Hepatocyte (in vitro differentiated cells): ENCODE results near the gene CACNA1C. TPM values are rescaled to one million over a fixed set of nuclear protein-coding genes. Genes with fewer than 3 reads are reported as not detected.

Experiments used
- DNase-seq: peaks from one replicate; pipeline ENCODE4 v3.0.0-alpha.2; 2016; ENCODE audit warnings: low spot score
- H2AFZ ChIP-seq: fragments of 200-600 bp; sonication (generic); 2 replicates; pipeline ENCODE4 v1.6.0; 2016; ENCODE audit warnings: antibody characterized with exemption, mild to moderate bottlenecking
- H3K27ac ChIP-seq: fragments of 200-600 bp; sonication (generic); 2 replicates; pipeline ENCODE4 v1.5.1; 2016; ENCODE audit warnings: mild to moderate bottlenecking
- H3K27me3 ChIP-seq: fragments of 200-600 bp; sonication (generic); 2 replicates; pipeline ENCODE4 v1.6.1; 2016
- H3K36me3 ChIP-seq: fragments of 200-600 bp; sonication (generic); replicated peaks from 2 replicates; pipeline ENCODE4 v1.5.1; 2016; ENCODE audit warnings: low read depth; ENCODE audit not compliant: insufficient read depth
- H3K4me1 ChIP-seq: fragments of 200-600 bp; sonication (generic); 2 replicates; pipeline ENCODE4 v1.5.1; 2016; ENCODE audit warnings: mild to moderate bottlenecking, moderate library complexity; ENCODE audit not compliant: insufficient read depth
- H3K4me2 ChIP-seq: fragments of 200-600 bp; sonication (generic); 2 replicates; pipeline ENCODE4 v1.6.0; 2016
- H3K4me3 ChIP-seq: fragments of 200-600 bp; sonication (generic); 2 replicates; pipeline ENCODE4 v1.5.1; 2016; ENCODE audit warnings: mild to moderate bottlenecking
- H3K79me2 ChIP-seq: fragments of 200-600 bp; sonication (generic); 2 replicates; pipeline ENCODE4 v1.6.0; 2017; ENCODE audit warnings: mild to moderate bottlenecking
- H3K9me2 ChIP-seq: fragments of 200-600 bp; sonication (generic); replicated peaks from 2 replicates; pipeline ENCODE4 v1.6.0; 2017; ENCODE audit warnings: mild to moderate bottlenecking; ENCODE audit not compliant: insufficient read depth
- H3K9me3 ChIP-seq: fragments of 200-600 bp; sonication (generic); 2 replicates; pipeline ENCODE4 v1.5.1; 2016; ENCODE audit warnings: low read depth, mild to moderate bottlenecking
- H4K20me1 ChIP-seq: fragments of 200-600 bp; sonication (generic); 2 replicates; pipeline ENCODE4 v1.6.0; 2016; ENCODE audit warnings: mild to moderate bottlenecking; ENCODE audit not compliant: insufficient read depth, poor library complexity, severe bottlenecking
- CTCF ChIP-seq: fragments of 200-600 bp; sonication (generic); IDR thresholded peaks from 2 replicates; pipeline ENCODE4 v1.5.1; 2016; ENCODE audit warnings: antibody characterized with exemption, mild to moderate bottlenecking; ENCODE audit not compliant: poor library complexity
- EZH2 ChIP-seq: fragments of 200-600 bp; sonication (generic); IDR thresholded peaks from 2 replicates; pipeline ENCODE4 v1.6.1; 2016; ENCODE audit warnings: antibody characterized with exemption, mild to moderate bottlenecking, borderline replicate concordance
- EZH2phosphoT487 ChIP-seq: fragments of 200-600 bp; sonication (generic); IDR thresholded peaks from one replicate; pipeline ENCODE4 v1.6.1; 2018; ENCODE audit warnings: antibody characterized with exemption, mild to moderate bottlenecking, low read depth, moderate library complexity; ENCODE audit not compliant: unreplicated experiment, severe bottlenecking
- WGBS: methylation state at CpG from one replicate; pipeline ENCODE4 v1.1.6; 2016; ENCODE audit warnings: low lambda C conversion rate; ENCODE audit errors: missing lambda C conversion rate; 5-methylcytosine and 5-hydroxymethylcytosine counted together
- polyA plus RNA-seq: library from polyadenylated mRNA; unstranded; fragments of >200 nt; fragmentation: Nextera tagmentation; extraction: Ambion mirVana; gene quantifications from 2 replicates; pipeline ENCODE4 v1.2.1, GENCODE V29; 2016
- total RNA-seq: library from RNA; depleted of rRNA; stranded (reverse); fragments of >200 nt; gene quantifications from 2 replicates; pipeline ENCODE4 v1.2.3, GENCODE V29; 2014

Gene CACNA1C
- total and polyA plus RNA-seq, 2 experiments from 2014 or later: 3.2 to 4.0 TPM

- Histone ChIP-seq H3K4me1 (peaks cover 8% of the 10 kb centered on the region), H3K27me3 (no peaks in the 10 kb centered on the region), H3K9me2 (no peaks in the 10 kb centered on the region), H3K4me2 (no peak overlapping the region), H2AFZ (no peak overlapping the region), H3K79me2 (no peaks in the 10 kb centered on the region), H3K27ac (no peak overlapping the region), H4K20me1 (no peaks in the 10 kb centered on the region), H3K9me3 (no peaks in the 10 kb centered on the region), H3K4me3 (no peak overlapping the region), H3K36me3 (no peaks in the 10 kb centered on the region)
- DNase-seq: no peak
- TF ChIP-seq EZH2phosphoT487 (no peak), CTCF (no peak), EZH2 (no peak)
- 81% methylated on average over 11 of the region's 11 CpGs for WGBS
Observed at GRCh38 chr12:2397356-2398045, 344.7 kb downstream of the CACNA1C start.

GRCh38 chr12:2401040-2401439 lies 348.3 kb downstream of the CACNA1C start:
- no peak for DNase-seq
- Histone ChIP-seq H3K36me3 (no peaks in the 10 kb centered on the region), H3K4me1 (peaks cover 8% of the 10 kb centered on the region), H2AFZ (no peak overlapping the region), H3K4me3 (no peak overlapping the region), H4K20me1 (no peaks in the 10 kb centered on the region), H3K4me2 (no peak overlapping the region), H3K27me3 (no peaks in the 10 kb centered on the region), H3K79me2 (no peaks in the 10 kb centered on the region), H3K27ac (no peak overlapping the region), H3K9me2 (no peaks in the 10 kb centered on the region), H3K9me3 (no peaks in the 10 kb centered on the region)
- TF ChIP-seq EZH2phosphoT487 (no peak), EZH2 (no peak), CTCF (no peak)
- WGBS: 85% methylated on average over 2 of the region's 2 CpGs

GRCh38 chr12:2402073-2402579 lies 349.3 kb downstream of the CACNA1C start:
- no peaks in the 10 kb centered on the region for H3K36me3 ChIP-seq
- no peak overlapping the region for H2AFZ ChIP-seq
- peaks cover 5% of the 10 kb centered on the region for H3K4me1 ChIP-seq
- no peak overlapping the region for H3K4me2 ChIP-seq
- H4K20me1 ChIP-seq: no peaks in the 10 kb centered on the region
- H3K9me2 ChIP-seq: no peaks in the 10 kb centered on the region
- no peaks in the 10 kb centered on the region for H3K27me3 ChIP-seq
- DNase-seq: no peak
- TF ChIP-seq EZH2phosphoT487: no peak
- TF ChIP-seq CTCF: no peak
- no peak for TF ChIP-seq EZH2
- no peak overlapping the region for H3K4me3 ChIP-seq
- H3K27ac ChIP-seq: no peak overlapping the region
- no peaks in the 10 kb centered on the region for H3K79me2 ChIP-seq
- 66% methylated on average over 5 of the region's 5 CpGs for WGBS
- no peaks in the 10 kb centered on the region for H3K9me3 ChIP-seq
